ENCODE measurements around the gene EXOG. TPM values are rescaled to one million over a fixed set of nuclear protein-coding genes. Genes with fewer than 3 reads are reported as not detected.

The EXOG gene
- total and polyA plus RNA-seq, 10 of the 15 experiments (the other 5 are each of a cell fraction or from before 2014, with no cell fraction given) = 7.8 to 20.9 (median 19.6) TPM

Small RNA genes within 50 kb of the gene (small RNA-seq; reads per million reads assigned to genes)
- gene RF00019 = not detected

Other genes starting within 250 kb of the EXOG start
- gene SLC22A13, start 230.5 kb upstream of the EXOG start, total RNA-seq (2014; rRNA removed) = not detected in 2 replicates
- gene SLC22A13, start 230.5 kb upstream of the EXOG start, total RNA-seq (2014; rRNA removed; fragmentation: Illumina TruSeq; extraction: Trizol) = 0.13 and 0.18 TPM in 2 replicates
- gene SLC22A13, start 230.5 kb upstream of the EXOG start, total RNA-seq (2021) = 0.13 TPM in 1 of 2 replicates, not detected in the other
- gene SLC22A13, start 230.5 kb upstream of the EXOG start, polyA plus RNA-seq (2011; rRNA removed) = 0.11 TPM in 1 of 2 replicates, not detected in the other
- gene SLC22A13, start 230.5 kb upstream of the EXOG start, polyA plus RNA-seq (2014; fragmentation: Illumina TruSeq; extraction: Trizol) = 0.03 TPM in 1 of 2 replicates, not detected in the other
- under 1 TPM in 1 of 2 experiments, not detected in 1; 0.04 TPM for gene SLC22A13, start 230.5 kb upstream of the EXOG start, polyA plus RNA-seq (2014; fragmentation: Nextera tagmentation; extraction: Ambion mirVana)
- gene SLC22A13, start 230.5 kb upstream of the EXOG start, polyA plus RNA-seq (2014; rRNA removed) = 0.05 and 0.19 TPM in 2 replicates
- not detected for gene SLC22A13, start 230.5 kb upstream of the EXOG start, polyA plus RNA-seq (2016; fragmentation: Nextera tagmentation; extraction: Ambion mirVana)
- not detected in 2 replicates for gene SLC22A14, start 214.0 kb upstream of the EXOG start, total RNA-seq (2014; rRNA removed)
- gene SLC22A14, start 214.0 kb upstream of the EXOG start, total RNA-seq (2014; rRNA removed; fragmentation: Illumina TruSeq; extraction: Trizol) = not detected in 2 replicates
- gene SLC22A14, start 214.0 kb upstream of the EXOG start, total RNA-seq (2021) = not detected in 2 replicates
- 0.04 TPM in 1 of 2 replicates, not detected in the other for gene SLC22A14, start 214.0 kb upstream of the EXOG start, polyA plus RNA-seq (2011; rRNA removed)
- gene SLC22A14, start 214.0 kb upstream of the EXOG start, polyA plus RNA-seq (2014; fragmentation: Illumina TruSeq; extraction: Trizol) = not detected in 2 replicates
- not detected for gene SLC22A14, start 214.0 kb upstream of the EXOG start, polyA plus RNA-seq (2014; fragmentation: Nextera tagmentation; extraction: Ambion mirVana)
- gene SLC22A14, start 214.0 kb upstream of the EXOG start, polyA plus RNA-seq (2014; rRNA removed) = not detected in 2 replicates
- not detected for gene SLC22A14, start 214.0 kb upstream of the EXOG start, polyA plus RNA-seq (2016; fragmentation: Nextera tagmentation; extraction: Ambion mirVana)
- 3.5 and 3.7 TPM in 2 replicates for gene XYLB, start 149.6 kb upstream of the EXOG start, total RNA-seq (2014; rRNA removed)
- gene XYLB, start 149.6 kb upstream of the EXOG start, total RNA-seq (2014; rRNA removed; fragmentation: Illumina TruSeq; extraction: Trizol) = 2.8 and 3.1 TPM in 2 replicates
- gene XYLB, start 149.6 kb upstream of the EXOG start, total RNA-seq (2021) = 2.9 and 4.0 TPM in 2 replicates
- gene XYLB, start 149.6 kb upstream of the EXOG start, polyA plus RNA-seq (2011; rRNA removed) = 3.1 and 6.1 TPM in 2 replicates
- 3.9 and 5.4 TPM in 2 replicates for gene XYLB, start 149.6 kb upstream of the EXOG start, polyA plus RNA-seq (2014; fragmentation: Illumina TruSeq; extraction: Trizol)
- gene XYLB, start 149.6 kb upstream of the EXOG start, polyA plus RNA-seq (2014; fragmentation: Nextera tagmentation; extraction: Ambion mirVana) = under 1 TPM; 0.60 to 0.80 TPM
- gene XYLB, start 149.6 kb upstream of the EXOG start, polyA plus RNA-seq (2014; rRNA removed) = 2.6 and 3.8 TPM in 2 replicates
- gene XYLB, start 149.6 kb upstream of the EXOG start, polyA plus RNA-seq (2016; fragmentation: Nextera tagmentation; extraction: Ambion mirVana) = 1 to 10 TPM; 3.3 to 5.0 TPM
- gene ACVR2B, start 42.5 kb upstream of the EXOG start, total RNA-seq (2014; rRNA removed) = 1.4 and 1.5 TPM in 2 replicates
- 1.4 and 1.7 TPM in 2 replicates for gene ACVR2B, start 42.5 kb upstream of the EXOG start, total RNA-seq (2014; rRNA removed; fragmentation: Illumina TruSeq; extraction: Trizol)
- 2.4 and 3.2 TPM in 2 replicates for gene ACVR2B, start 42.5 kb upstream of the EXOG start, total RNA-seq (2021)
- gene ACVR2B, start 42.5 kb upstream of the EXOG start, polyA plus RNA-seq (2011; rRNA removed) = 2.9 TPM in 2 replicates
- gene ACVR2B, start 42.5 kb upstream of the EXOG start, polyA plus RNA-seq (2014; fragmentation: Illumina TruSeq; extraction: Trizol) = 0.85 and 1.2 TPM in 2 replicates
- gene ACVR2B, start 42.5 kb upstream of the EXOG start, polyA plus RNA-seq (2014; fragmentation: Nextera tagmentation; extraction: Ambion mirVana) = under 1 TPM; 0.27 to 0.29 TPM
- 0.70 and 0.87 TPM in 2 replicates for gene ACVR2B, start 42.5 kb upstream of the EXOG start, polyA plus RNA-seq (2014; rRNA removed)
- gene ACVR2B, start 42.5 kb upstream of the EXOG start, polyA plus RNA-seq (2016; fragmentation: Nextera tagmentation; extraction: Ambion mirVana) = 1 to 10 TPM in 1 of 2 experiments, under 1 TPM in 1; 0.76 to 1.2 TPM
- not detected in 2 replicates for gene SCN5A, start 153.3 kb downstream of the EXOG start, total RNA-seq (2014; rRNA removed)
- not detected in 2 replicates for gene SCN5A, start 153.3 kb downstream of the EXOG start, total RNA-seq (2014; rRNA removed; fragmentation: Illumina TruSeq; extraction: Trizol)
- not detected in 2 replicates for gene SCN5A, start 153.3 kb downstream of the EXOG start, total RNA-seq (2021)
- gene SCN5A, start 153.3 kb downstream of the EXOG start, polyA plus RNA-seq (2011; rRNA removed) = not detected in 2 replicates
- not detected in 2 replicates for gene SCN5A, start 153.3 kb downstream of the EXOG start, polyA plus RNA-seq (2014; fragmentation: Illumina TruSeq; extraction: Trizol)
- not detected for gene SCN5A, start 153.3 kb downstream of the EXOG start, polyA plus RNA-seq (2014; fragmentation: Nextera tagmentation; extraction: Ambion mirVana)
- not detected in 2 replicates for gene SCN5A, start 153.3 kb downstream of the EXOG start, polyA plus RNA-seq (2014; rRNA removed)
- not detected for gene SCN5A, start 153.3 kb downstream of the EXOG start, polyA plus RNA-seq (2016; fragmentation: Nextera tagmentation; extraction: Ambion mirVana)